GM12878 (cell line): ENCODE data around the gene TTC9C. TPM values are rescaled to one million over a fixed set of nuclear protein-coding genes. Genes with fewer than 3 reads are reported as not detected.

Source experiments
- EED ChIP-seq: sonication (generic); IDR thresholded peaks from 2 replicates; pipeline ENCODE4 v1.6.1; 2016; ENCODE audit warnings: antibody characterized with exemption, low read depth
- ELK1 ChIP-seq: IDR thresholded peaks from 2 replicates; pipeline ENCODE4 v1.6.1; 2012; ENCODE audit warnings: low read depth, low read length, improper control_type of control experiment
- ESRRA ChIP-seq: IDR thresholded peaks from 2 replicates; pipeline ENCODE4 v1.6.1; 2012; ENCODE audit warnings: mild to moderate bottlenecking, low read length, improper control_type of control experiment
- HDAC6 ChIP-seq: fragments of 200-600 bp; sonication (generic); IDR thresholded peaks from one replicate; pipeline ENCODE4 v1.8.0; 2017; ENCODE audit warnings: antibody characterized with exemption; ENCODE audit not compliant: unreplicated experiment
- IKZF2 ChIP-seq, 2 experiments: fragments of 450-650 bp; IDR thresholded peaks; 2 replicates each; pipeline ENCODE4 v1.6.1; 2017; ENCODE audit warnings: mild to moderate bottlenecking in 2 of 2, moderate library complexity in 2 of 2
- POU2F2 ChIP-seq: IDR thresholded peaks from 3 replicates; pipeline ENCODE4 v1.6.1; 2011; ENCODE audit warnings: low read depth, mild to moderate bottlenecking, low read length, borderline replicate concordance
- SIX5 ChIP-seq: IDR thresholded peaks from 2 replicates; pipeline ENCODE4 v1.6.1; 2011; ENCODE audit warnings: mild to moderate bottlenecking, low read depth, low read length, moderate library complexity; ENCODE audit not compliant: severe bottlenecking
- SMARCA5 ChIP-seq: fragments of 450-650 bp; IDR thresholded peaks from 2 replicates; pipeline ENCODE4 v1.6.1; 2017; ENCODE audit warnings: mild to moderate bottlenecking
- STAT3 ChIP-seq: IDR thresholded peaks from 2 replicates; pipeline ENCODE4 v1.6.1; 2011; ENCODE audit warnings: low read depth, low read length, improper control_type of control experiment
- TCF12 ChIP-seq: IDR thresholded peaks from 2 replicates; pipeline ENCODE4 v1.6.1; 2011; ENCODE audit warnings: low read depth, mild to moderate bottlenecking, low read length
- ZNF622 ChIP-seq: fragments of 450-650 bp; IDR thresholded peaks from 2 replicates; pipeline ENCODE4 v1.6.1; 2017; ENCODE audit warnings: mild to moderate bottlenecking, inconsistent platforms
- polyA plus RNA-seq, 11 experiments: library from polyadenylated mRNA; depleted of rRNA in 4 of 11; unstranded in 6 of 11; stranded (reverse) in 5 of 11; fragments of >200 nt; fragmentation: Nextera tagmentation in 4 of 11; fragmentation: Illumina TruSeq in 1 of 11; extraction: Ambion mirVana in 4 of 11; extraction: Trizol in 1 of 11; gene quantifications; 1 replicate in 1 of 11; 2 replicates in 10 of 11; pipeline versions ENCODE4 v1.2.1 to v1.2.3, GENCODE V29; 2011 to 2016; ENCODE audit warnings: inconsistent platforms in 2 of 11, missing spikeins in 2 of 11, low read depth in 1 of 11
- total RNA-seq, 4 experiments: library from RNA; depleted of rRNA in 3 of 4; stranded (reverse); fragments of >200 nt in 3 of 4; fragmentation: Illumina TruSeq in 1 of 4; extraction: Trizol in 1 of 4; gene quantifications; 2 replicates each; pipeline versions ENCODE4 v1.2.1 to v1.2.3, GENCODE V29; 2013 to 2021
- TF ChIP-seq, protein P1 (sequence below): IDR thresholded peaks from 2 replicates; pipeline ENCODE4 v1.6.1; 2011; ENCODE audit warnings: low read depth, low read length, improper control_type of control experiment, borderline replicate concordance

TTC9C gene
- total and polyA plus RNA-seq, 10 of the 15 experiments (the other 5 are each of a cell fraction or from before 2014, with no cell fraction given), result 42.0 to 72.3 (median 50.4) TPM

DNA sequence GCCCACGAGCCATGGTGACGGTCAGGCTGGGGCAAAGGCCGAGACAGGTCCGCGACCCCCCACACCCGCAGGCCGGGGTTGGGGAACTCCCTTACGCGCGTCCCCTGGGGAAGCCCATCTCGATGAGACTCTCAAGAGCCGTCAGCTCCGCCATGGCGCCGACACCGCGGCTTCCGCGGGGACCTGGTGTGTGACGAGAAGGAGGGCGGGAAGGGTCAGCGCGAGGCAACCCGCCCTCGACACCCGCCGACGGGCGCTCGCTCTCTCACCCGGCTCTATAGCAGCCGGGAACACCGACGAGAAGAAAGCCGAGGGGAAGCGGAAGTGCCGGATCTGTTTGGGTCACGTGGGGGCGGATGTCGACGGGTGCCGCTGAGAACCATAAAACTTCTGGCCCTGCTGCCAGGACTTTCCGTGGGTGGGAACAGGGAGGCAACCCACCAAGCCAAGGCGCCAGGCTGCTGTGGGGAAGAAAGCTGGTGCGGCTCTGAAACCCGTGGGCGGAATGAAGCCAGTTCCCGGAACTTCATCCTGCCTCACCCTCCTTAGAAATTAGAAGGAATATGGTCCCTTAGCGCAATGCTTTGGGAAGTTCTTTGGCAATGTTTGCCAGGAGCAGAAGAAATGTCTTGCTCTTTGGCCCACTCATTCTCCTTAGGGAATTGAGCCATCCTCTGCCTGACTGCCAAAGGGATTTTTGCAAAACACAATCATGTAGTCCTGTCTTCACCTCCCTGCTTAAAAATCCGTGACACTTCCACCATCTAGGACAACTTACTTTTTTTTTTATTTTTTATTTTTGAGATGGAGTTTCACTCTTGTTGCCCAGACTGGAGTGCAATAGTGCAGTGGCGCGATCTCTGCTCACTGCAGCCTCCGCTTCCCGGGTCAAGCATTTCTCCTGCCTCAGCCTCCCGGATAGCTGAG is 49.3 kb upstream of the TTC9C start, which contains the start of gene UBXN1 (continued):
- TF ChIP-seq IKZF2 (IDR thresholded peaks at IDR 0.05), result peak; percentile 79 to 82
- peak; percentile 61 for TF ChIP-seq SIX5
- 0 out of 2 replicates have a peak, but pooled peaks have one; percentile 20 for TF ChIP-seq SMARCA5
- peak; percentile 52; the same call in 1 of the 2 replicates for TF ChIP-seq TCF12
- TF ChIP-seq ESRRA, result no peak
- TF ChIP-seq HDAC6, result no peak
- TF ChIP-seq POU2F2, result peak; percentile 75
- peak; percentile 83 for TF ChIP-seq EED
- peak; percentile 69 for TF ChIP-seq ELK1
- no peak for TF ChIP-seq STAT3
- TF ChIP-seq ZNF622, result no peak
- TF ChIP-seq, protein P1, sequence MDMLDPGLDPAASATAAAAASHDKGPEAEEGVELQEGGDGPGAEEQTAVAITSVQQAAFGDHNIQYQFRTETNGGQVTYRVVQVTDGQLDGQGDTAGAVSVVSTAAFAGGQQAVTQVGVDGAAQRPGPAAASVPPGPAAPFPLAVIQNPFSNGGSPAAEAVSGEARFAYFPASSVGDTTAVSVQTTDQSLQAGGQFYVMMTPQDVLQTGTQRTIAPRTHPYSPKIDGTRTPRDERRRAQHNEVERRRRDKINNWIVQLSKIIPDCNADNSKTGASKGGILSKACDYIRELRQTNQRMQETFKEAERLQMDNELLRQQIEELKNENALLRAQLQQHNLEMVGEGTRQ, result peak; percentile 96
